ENCODE measurements around the gene ZFHX3. TPM values are rescaled to one million over a fixed set of nuclear protein-coding genes. Genes with fewer than 3 reads are reported as not detected.

The ZFHX3 gene
- total and polyA plus RNA-seq, 10 donors = 0.47 to 18.5 (median 11.1) TPM

DNA sequence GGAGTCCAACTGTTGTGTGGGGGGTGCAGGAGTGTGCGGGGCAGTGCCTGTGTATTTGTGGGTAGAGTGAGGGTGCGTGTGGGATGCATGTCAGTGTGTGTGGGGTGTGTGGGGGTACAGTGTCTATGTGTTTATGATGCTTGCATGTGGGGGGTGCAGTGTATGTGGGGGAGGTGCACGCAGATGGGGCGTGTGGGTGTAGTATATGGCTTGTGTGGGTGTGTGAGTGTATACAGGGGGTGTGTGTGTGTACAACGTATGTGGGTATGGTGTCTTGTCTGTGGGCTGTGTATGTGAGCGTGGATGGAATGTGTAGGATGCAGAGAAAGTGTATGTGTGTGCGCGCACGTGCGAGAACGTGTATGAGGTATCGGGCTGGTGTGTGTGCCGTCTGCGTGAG lies 160.4 kb downstream of the ZFHX3 start:
- TF ChIP-seq POLR2AphosphoS5 (IDR thresholded peaks at IDR 0.05) = no peak
- no peak for TF ChIP-seq POLR2A (IDR thresholded peaks at IDR 0.05)
- TF ChIP-seq, protein P1, sequence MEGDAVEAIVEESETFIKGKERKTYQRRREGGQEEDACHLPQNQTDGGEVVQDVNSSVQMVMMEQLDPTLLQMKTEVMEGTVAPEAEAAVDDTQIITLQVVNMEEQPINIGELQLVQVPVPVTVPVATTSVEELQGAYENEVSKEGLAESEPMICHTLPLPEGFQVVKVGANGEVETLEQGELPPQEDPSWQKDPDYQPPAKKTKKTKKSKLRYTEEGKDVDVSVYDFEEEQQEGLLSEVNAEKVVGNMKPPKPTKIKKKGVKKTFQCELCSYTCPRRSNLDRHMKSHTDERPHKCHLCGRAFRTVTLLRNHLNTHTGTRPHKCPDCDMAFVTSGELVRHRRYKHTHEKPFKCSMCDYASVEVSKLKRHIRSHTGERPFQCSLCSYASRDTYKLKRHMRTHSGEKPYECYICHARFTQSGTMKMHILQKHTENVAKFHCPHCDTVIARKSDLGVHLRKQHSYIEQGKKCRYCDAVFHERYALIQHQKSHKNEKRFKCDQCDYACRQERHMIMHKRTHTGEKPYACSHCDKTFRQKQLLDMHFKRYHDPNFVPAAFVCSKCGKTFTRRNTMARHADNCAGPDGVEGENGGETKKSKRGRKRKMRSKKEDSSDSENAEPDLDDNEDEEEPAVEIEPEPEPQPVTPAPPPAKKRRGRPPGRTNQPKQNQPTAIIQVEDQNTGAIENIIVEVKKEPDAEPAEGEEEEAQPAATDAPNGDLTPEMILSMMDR (IDR thresholded peaks at IDR 0.05 in 8 of 11, conservative IDR thresholded peaks at IDR 0.05 in 3 of 11) = no peak
- intact Hi-C loops (cut with DNase I; ENCODE audit: low total_unique reads) = no loop called here
- peaks cover 0 to 52% (median 0%) of the 10 kb centered on the region in 6 donors for H3K36me3 ChIP-seq
- WGBS, 5 donors = 90 to 95% (median 93%) methylated on average over 14 of the region's 14 CpGs
- no peaks in the 10 kb centered on the region for H3K4me1 ChIP-seq
- H3K9me3 ChIP-seq = peaks cover 0 to 15% (median 7%) of the 10 kb centered on the region in 8 donors
- no peak for DNase-seq
- no peak overlapping the region for H3K4me3 ChIP-seq
- no peak overlapping the region for H3K27ac ChIP-seq
- no peaks in the 10 kb centered on the region for H3K27me3 ChIP-seq (replicated peaks in 1 of 7)

DNA sequence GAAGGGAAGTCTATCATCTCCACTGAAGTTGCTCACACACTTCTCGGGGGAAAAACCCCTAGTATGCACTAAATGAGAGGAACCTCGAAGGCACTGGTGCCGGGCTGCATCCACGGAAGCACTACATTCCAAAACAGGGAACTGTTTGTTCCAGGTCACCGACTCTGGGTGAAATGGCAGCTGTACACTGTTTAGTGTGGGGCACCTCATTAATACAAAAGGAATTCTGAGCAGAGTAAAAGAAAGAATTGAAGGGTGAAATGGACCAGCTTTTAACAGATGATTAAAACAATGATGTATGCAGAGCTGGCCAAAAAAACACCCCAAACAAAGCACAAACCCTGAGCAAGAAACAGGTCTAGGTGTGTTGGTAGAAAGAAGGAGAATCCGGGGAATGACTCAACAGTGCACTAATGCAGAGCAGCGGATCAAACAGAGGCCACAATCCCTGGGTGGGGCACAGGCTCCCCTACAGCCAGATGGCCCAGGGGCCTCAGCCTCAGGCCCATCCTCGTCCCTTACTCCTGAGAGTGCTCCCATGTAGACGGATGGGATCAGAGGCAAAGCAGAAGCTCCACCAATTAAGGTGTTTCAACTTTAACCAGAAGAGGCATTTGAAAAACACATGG lies 161.5 kb downstream of the ZFHX3 start:
- DNase-seq = no peak
- H3K4me1 ChIP-seq = no peaks in the 10 kb centered on the region
- TF ChIP-seq, protein P1 (IDR thresholded peaks at IDR 0.05 in 8 of 11, conservative IDR thresholded peaks at IDR 0.05 in 3 of 11) = no peak
- no peak for TF ChIP-seq POLR2AphosphoS5 (IDR thresholded peaks at IDR 0.05)
- H3K4me3 ChIP-seq = no peak overlapping the region
- no peaks in the 10 kb centered on the region for H3K27me3 ChIP-seq (replicated peaks in 1 of 7)
- intact Hi-C loops (cut with DNase I; ENCODE audit: low total_unique reads) = no loop called here
- H3K27ac ChIP-seq = no peak overlapping the region
- peaks cover 0 to 15% (median 7%) of the 10 kb centered on the region in 8 donors for H3K9me3 ChIP-seq
- peaks cover 0 to 52% (median 0%) of the 10 kb centered on the region in 6 donors for H3K36me3 ChIP-seq
- WGBS, 5 donors = 73 to 93% (median 83%) methylated on average over 9 of the region's 9 CpGs

DNA sequence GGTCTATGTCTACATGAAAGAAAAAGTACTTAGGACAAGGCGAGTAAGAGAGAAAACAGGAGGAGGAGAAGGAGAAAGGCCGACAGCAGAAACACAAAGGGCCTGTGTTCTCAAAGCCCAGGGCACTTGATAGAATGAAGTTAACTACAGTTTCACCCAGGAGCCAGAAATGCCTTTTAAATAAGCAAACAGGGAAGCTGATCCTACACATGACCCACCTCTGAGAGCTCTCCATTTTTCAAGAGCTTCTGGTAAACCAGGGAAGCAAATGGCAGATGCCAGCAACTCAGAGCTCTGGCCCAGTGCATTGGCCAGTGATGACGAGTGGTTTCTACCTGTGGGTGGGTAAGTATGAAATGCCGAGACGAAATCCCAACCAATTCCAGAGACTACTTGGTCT lies 163.4 kb downstream of the ZFHX3 start:
- intact Hi-C loops (cut with DNase I; ENCODE audit: low total_unique reads) = no loop called here
- no peak for DNase-seq
- H3K4me1 ChIP-seq = peaks cover 0 to 9% (median under 1%) of the 10 kb centered on the region in 6 donors
- H3K9me3 ChIP-seq = peaks cover 0 to under 1% (median 0%) of the 10 kb centered on the region in 8 donors
- 85 to 96% (median 92%) methylated on average over 5 of the region's 5 CpGs for WGBS, 5 donors
- H3K4me3 ChIP-seq = no peak overlapping the region
- peaks cover 0 to 49% (median 0%) of the 10 kb centered on the region in 6 donors for H3K36me3 ChIP-seq
- H3K27ac ChIP-seq = no peak overlapping the region
- TF ChIP-seq, protein P1 (IDR thresholded peaks at IDR 0.05 in 8 of 11, conservative IDR thresholded peaks at IDR 0.05 in 3 of 11) = no peak
- TF ChIP-seq POLR2AphosphoS5 (IDR thresholded peaks at IDR 0.05) (no peak), POLR2A (IDR thresholded peaks at IDR 0.05) (no peak)
- no peaks in the 10 kb centered on the region for H3K27me3 ChIP-seq (replicated peaks in 1 of 7)

DNA sequence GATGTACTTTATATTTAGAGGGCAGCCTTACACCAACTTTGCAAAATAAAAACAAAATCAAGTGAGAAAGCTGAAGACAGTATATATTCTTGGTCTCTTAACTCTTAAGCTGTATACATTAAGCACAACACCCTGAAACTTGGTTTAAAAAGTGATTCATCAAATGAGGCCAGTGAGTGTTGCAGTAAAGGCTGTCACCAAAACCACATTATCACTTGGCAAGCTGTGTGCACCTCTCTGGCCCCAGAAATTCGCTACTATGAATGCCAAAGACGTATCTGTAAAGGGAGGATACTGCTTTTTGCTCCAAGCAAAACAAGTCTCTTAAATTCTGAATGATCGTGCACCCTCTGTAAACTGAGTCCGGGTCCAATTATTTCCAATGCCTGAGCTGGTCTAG lies 163.9 kb downstream of the ZFHX3 start:
- no peak for DNase-seq
- no peak overlapping the region for H3K4me3 ChIP-seq
- intact Hi-C loops (cut with DNase I; ENCODE audit: low total_unique reads) = no loop called here
- H3K9me3 ChIP-seq = no peaks in the 10 kb centered on the region
- no peaks in the 10 kb centered on the region for H3K27me3 ChIP-seq (replicated peaks in 1 of 7)
- no peak overlapping the region for H3K27ac ChIP-seq
- no peak for TF ChIP-seq POLR2AphosphoS5 (IDR thresholded peaks at IDR 0.05)
- TF ChIP-seq POLR2A (IDR thresholded peaks at IDR 0.05) = no peak
- TF ChIP-seq, protein P1 (IDR thresholded peaks at IDR 0.05 in 8 of 11, conservative IDR thresholded peaks at IDR 0.05 in 3 of 11) = no peak
- peaks cover 3 to 15% (median 4%) of the 10 kb centered on the region in 6 donors for H3K4me1 ChIP-seq
- H3K36me3 ChIP-seq = peaks cover 0 to 44% (median 0%) of the 10 kb centered on the region in 6 donors
- WGBS, 5 donors = 77 to 87% (median 81%) methylated on average over 4 of the region's 4 CpGs
